K562 (cell line): ENCODE measurements around the gene FAM24B. TPM values are rescaled to one million over a fixed set of nuclear protein-coding genes. Genes with fewer than 3 reads are reported as not detected.

Source experiments
- DIDO1 ChIP-seq: fragments of 450-650 bp; IDR thresholded peaks from 2 replicates; pipeline ENCODE4 v1.6.1; 2016; ENCODE audit warnings: low read depth, missing biosample characterization, missing genetic modification characterization
- HDGF ChIP-seq: fragments of 450-650 bp; IDR thresholded peaks from 2 replicates; pipeline ENCODE4 v1.6.1; 2016
- MAFG ChIP-seq: fragments of 450-650 bp; conservative IDR thresholded peaks from 2 replicates; pipeline ENCODE4 v1.6.1; 2016; ENCODE audit warnings: missing genetic modification characterization, missing compliant biosample characterization
- SMAD4 ChIP-seq: fragments of 250-450 bp; sonication (Bioruptor Pico); conservative IDR thresholded peaks from 2 replicates; pipeline ENCODE4 v1.8.0; 2021; ENCODE audit warnings: inconsistent platforms, mild to moderate bottlenecking, moderate library complexity
- ZNF212 ChIP-seq: fragments of 450-650 bp; formaldehyde crosslinking; IDR thresholded peaks from 2 replicates; pipeline ENCODE4 v1.4.0; 2020; ENCODE audit warnings: mild to moderate bottlenecking
- ZNF23 ChIP-seq: fragments of 250-450 bp; sonication (Bioruptor Pico); IDR thresholded peaks from 2 replicates; pipeline ENCODE4 v1.4.0; 2020; ENCODE audit warnings: mild to moderate bottlenecking
- ZNF239 ChIP-seq: fragments of 250-450 bp; sonication (Bioruptor Pico); IDR thresholded peaks from 2 replicates; pipeline ENCODE4 v1.4.0; 2020; ENCODE audit warnings: mild to moderate bottlenecking
- ZNF324 ChIP-seq: fragments of 250-450 bp; sonication (Bioruptor Pico); IDR thresholded peaks from 2 replicates; pipeline ENCODE4 v1.4.0; 2020; ENCODE audit warnings: mild to moderate bottlenecking
- ZNF431 ChIP-seq: sonication (generic); formaldehyde crosslinking; IDR thresholded peaks from 2 replicates; pipeline ENCODE4 v1.8.0; 2022; ENCODE audit warnings: mild to moderate bottlenecking, missing genetic modification reagents
- ZNF589 ChIP-seq: fragments of 200-800 bp; sonication (Bioruptor generic); IDR thresholded peaks from 2 replicates; pipeline ENCODE4 v1.6.1; 2016; ENCODE audit warnings: low read depth, missing genetic modification characterization, missing compliant biosample characterization
- polyA plus RNA-seq, 8 experiments: library from polyadenylated mRNA; depleted of rRNA in 4 of 8; stranded (reverse) in 5 of 8; unstranded in 3 of 8; fragments of >200 nt; fragmentation: Nextera tagmentation in 2 of 8; fragmentation: Illumina TruSeq in 1 of 8; extraction: Ambion mirVana in 2 of 8; extraction: Trizol in 1 of 8; gene quantifications; 2 replicates each; pipeline versions ENCODE4 v1.2.1 to v1.2.3, GENCODE V29; 2011 to 2014; ENCODE audit warnings: inconsistent platforms in 1 of 8, missing spikeins in 1 of 8
- total RNA-seq, 7 experiments: library from RNA; depleted of rRNA in 6 of 7; stranded (reverse); fragments of >200 nt in 6 of 7; fragmentation: Illumina TruSeq in 2 of 7; extraction: Trizol in 2 of 7; gene quantifications; 2 replicates each; pipeline versions ENCODE4 v1.2.1 to v1.2.3, GENCODE V29; 2011 to 2021; ENCODE audit warnings: low replicate concordance in 1 of 7
- TF ChIP-seq, protein P1 (sequence below): fragments of 200-600 bp; sonication (generic); IDR thresholded peaks from one replicate; pipeline ENCODE4 v1.6.1; 2012; ENCODE audit warnings: mild to moderate bottlenecking, low read depth, low read length, inconsistent platforms
- TF ChIP-seq, protein P2 (sequence below): fragments of 450-650 bp; IDR thresholded peaks from 2 replicates; pipeline ENCODE4 v1.6.1; 2016; ENCODE audit warnings: low read depth, mild to moderate bottlenecking, moderate library complexity
- TF ChIP-seq, protein P3 (sequence below): fragments of 450-650 bp; IDR thresholded peaks from 2 replicates; pipeline ENCODE4 v1.6.1; 2016

Gene FAM24B
- total and polyA plus RNA-seq, 9 of the 15 experiments (the other 6 are each of a cell fraction or from before 2014, with no cell fraction given): 6.0 to 19.6 (median 9.2) TPM

DNA sequence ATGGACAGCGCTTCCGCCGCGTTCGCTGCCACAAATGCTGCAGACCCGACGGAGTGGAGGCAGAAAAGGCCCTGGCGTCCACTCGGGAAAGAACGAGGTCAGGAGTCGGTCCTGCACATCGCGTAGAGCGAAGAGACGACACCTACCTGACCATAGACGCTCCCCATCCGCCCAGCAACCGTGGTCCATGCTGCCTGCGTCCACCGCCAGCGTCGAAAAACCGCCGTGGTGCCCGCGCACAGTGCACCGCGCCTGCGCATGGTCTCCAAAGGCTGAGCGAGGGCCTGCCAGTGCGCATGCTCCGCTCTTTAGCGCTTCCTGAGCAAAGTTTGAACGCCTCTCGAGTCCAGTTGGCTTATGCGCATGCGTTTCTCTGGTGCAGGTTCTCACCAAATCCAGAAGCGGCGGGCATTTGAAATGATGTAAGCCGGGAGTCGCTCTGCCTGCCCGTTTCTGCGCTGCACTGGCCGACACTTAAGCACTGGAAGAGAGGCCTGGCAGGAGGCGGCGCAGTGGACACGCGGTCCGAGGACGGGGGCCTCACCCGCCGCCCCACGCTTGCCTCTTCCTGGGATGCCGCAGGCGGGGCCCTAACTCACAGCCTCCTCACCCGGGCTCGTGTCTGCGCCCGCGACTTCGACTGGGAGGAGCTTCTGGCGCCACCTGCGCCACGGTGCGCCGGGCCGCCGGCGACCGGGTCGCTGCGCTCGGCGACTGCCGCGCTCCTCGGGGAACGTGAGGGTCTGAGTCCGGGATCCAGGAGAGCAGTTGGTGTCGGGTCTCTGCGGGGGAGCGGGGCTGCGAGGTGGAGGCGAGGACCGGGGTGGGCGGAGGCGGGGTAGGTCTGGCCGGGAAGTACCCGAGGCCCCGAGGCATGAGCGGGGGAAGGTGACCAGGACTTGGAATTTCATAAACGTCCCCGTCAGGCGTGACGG is at the start of gene FAM24B (continued):
- TF ChIP-seq, protein P1, sequence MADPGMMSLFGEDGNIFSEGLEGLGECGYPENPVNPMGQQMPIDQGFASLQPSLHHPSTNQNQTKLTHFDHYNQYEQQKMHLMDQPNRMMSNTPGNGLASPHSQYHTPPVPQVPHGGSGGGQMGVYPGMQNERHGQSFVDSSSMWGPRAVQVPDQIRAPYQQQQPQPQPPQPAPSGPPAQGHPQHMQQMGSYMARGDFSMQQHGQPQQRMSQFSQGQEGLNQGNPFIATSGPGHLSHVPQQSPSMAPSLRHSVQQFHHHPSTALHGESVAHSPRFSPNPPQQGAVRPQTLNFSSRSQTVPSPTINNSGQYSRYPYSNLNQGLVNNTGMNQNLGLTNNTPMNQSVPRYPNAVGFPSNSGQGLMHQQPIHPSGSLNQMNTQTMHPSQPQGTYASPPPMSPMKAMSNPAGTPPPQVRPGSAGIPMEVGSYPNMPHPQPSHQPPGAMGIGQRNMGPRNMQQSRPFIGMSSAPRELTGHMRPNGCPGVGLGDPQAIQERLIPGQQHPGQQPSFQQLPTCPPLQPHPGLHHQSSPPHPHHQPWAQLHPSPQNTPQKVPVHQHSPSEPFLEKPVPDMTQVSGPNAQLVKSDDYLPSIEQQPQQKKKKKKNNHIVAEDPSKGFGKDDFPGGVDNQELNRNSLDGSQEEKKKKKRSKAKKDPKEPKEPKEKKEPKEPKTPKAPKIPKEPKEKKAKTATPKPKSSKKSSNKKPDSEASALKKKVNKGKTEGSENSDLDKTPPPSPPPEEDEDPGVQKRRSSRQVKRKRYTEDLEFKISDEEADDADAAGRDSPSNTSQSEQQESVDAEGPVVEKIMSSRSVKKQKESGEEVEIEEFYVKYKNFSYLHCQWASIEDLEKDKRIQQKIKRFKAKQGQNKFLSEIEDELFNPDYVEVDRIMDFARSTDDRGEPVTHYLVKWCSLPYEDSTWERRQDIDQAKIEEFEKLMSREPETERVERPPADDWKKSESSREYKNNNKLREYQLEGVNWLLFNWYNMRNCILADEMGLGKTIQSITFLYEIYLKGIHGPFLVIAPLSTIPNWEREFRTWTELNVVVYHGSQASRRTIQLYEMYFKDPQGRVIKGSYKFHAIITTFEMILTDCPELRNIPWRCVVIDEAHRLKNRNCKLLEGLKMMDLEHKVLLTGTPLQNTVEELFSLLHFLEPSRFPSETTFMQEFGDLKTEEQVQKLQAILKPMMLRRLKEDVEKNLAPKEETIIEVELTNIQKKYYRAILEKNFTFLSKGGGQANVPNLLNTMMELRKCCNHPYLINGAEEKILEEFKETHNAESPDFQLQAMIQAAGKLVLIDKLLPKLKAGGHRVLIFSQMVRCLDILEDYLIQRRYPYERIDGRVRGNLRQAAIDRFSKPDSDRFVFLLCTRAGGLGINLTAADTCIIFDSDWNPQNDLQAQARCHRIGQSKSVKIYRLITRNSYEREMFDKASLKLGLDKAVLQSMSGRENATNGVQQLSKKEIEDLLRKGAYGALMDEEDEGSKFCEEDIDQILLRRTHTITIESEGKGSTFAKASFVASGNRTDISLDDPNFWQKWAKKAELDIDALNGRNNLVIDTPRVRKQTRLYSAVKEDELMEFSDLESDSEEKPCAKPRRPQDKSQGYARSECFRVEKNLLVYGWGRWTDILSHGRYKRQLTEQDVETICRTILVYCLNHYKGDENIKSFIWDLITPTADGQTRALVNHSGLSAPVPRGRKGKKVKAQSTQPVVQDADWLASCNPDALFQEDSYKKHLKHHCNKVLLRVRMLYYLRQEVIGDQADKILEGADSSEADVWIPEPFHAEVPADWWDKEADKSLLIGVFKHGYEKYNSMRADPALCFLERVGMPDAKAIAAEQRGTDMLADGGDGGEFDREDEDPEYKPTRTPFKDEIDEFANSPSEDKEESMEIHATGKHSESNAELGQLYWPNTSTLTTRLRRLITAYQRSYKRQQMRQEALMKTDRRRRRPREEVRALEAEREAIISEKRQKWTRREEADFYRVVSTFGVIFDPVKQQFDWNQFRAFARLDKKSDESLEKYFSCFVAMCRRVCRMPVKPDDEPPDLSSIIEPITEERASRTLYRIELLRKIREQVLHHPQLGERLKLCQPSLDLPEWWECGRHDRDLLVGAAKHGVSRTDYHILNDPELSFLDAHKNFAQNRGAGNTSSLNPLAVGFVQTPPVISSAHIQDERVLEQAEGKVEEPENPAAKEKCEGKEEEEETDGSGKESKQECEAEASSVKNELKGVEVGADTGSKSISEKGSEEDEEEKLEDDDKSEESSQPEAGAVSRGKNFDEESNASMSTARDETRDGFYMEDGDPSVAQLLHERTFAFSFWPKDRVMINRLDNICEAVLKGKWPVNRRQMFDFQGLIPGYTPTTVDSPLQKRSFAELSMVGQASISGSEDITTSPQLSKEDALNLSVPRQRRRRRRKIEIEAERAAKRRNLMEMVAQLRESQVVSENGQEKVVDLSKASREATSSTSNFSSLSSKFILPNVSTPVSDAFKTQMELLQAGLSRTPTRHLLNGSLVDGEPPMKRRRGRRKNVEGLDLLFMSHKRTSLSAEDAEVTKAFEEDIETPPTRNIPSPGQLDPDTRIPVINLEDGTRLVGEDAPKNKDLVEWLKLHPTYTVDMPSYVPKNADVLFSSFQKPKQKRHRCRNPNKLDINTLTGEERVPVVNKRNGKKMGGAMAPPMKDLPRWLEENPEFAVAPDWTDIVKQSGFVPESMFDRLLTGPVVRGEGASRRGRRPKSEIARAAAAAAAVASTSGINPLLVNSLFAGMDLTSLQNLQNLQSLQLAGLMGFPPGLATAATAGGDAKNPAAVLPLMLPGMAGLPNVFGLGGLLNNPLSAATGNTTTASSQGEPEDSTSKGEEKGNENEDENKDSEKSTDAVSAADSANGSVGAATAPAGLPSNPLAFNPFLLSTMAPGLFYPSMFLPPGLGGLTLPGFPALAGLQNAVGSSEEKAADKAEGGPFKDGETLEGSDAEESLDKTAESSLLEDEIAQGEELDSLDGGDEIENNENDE: no peak
- TF ChIP-seq DIDO1: no peak
- no peak for TF ChIP-seq ZNF23 (CRISPR knock-in tag)
- no peak for TF ChIP-seq MAFG (tag)
- TF ChIP-seq ZNF239 (CRISPR knock-in tag): no peak
- no peak for TF ChIP-seq ZNF324 (CRISPR knock-in tag)
- TF ChIP-seq ZNF212 (CRISPR knock-in tag): no peak
- TF ChIP-seq, protein P2, sequence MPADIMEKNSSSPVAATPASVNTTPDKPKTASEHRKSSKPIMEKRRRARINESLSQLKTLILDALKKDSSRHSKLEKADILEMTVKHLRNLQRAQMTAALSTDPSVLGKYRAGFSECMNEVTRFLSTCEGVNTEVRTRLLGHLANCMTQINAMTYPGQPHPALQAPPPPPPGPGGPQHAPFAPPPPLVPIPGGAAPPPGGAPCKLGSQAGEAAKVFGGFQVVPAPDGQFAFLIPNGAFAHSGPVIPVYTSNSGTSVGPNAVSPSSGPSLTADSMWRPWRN: no peak
- TF ChIP-seq, protein P3, sequence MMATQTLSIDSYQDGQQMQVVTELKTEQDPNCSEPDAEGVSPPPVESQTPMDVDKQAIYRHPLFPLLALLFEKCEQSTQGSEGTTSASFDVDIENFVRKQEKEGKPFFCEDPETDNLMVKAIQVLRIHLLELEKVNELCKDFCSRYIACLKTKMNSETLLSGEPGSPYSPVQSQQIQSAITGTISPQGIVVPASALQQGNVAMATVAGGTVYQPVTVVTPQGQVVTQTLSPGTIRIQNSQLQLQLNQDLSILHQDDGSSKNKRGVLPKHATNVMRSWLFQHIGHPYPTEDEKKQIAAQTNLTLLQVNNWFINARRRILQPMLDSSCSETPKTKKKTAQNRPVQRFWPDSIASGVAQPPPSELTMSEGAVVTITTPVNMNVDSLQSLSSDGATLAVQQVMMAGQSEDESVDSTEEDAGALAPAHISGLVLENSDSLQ: no peak
- TF ChIP-seq ZNF589 (CRISPR knock-in tag): no peak
- TF ChIP-seq ZNF431 (CRISPR knock-in tag): 0 out of 2 replicates have a peak, but pooled peaks have one; percentile 40
- peak; percentile 60 for TF ChIP-seq SMAD4
- no peak for TF ChIP-seq HDGF
